NCI-H1092 (cell line): ENCODE measurements around the gene TRERF1.

ENCODE experiments used
- DNase-seq: peaks from one replicate; lab custom pipeline; 2025; lab: John Stamatoyannopoulos, UW

TRERF1 gene

GRCh38 chr6:42394881-42395620 lies 56.7 kb downstream of the TRERF1 start:
- DNase-seq: no peak

- DNase-seq: no peak
Measured at GRCh38 chr6:42394151-42394550, 57.6 kb downstream of the TRERF1 start.

- no peak for DNase-seq
Measured at GRCh38 chr6:42393339-42393738, 58.4 kb downstream of the TRERF1 start.

GRCh38 chr6:42392833-42393232 lies 58.9 kb downstream of the TRERF1 start:
- no peak for DNase-seq

- DNase-seq: no peak
Measured at GRCh38 chr6:42391441-42391840, 60.3 kb downstream of the TRERF1 start.

- DNase-seq: no peak
Measured at GRCh38 chr6:42390228-42390934, 61.3 kb downstream of the TRERF1 start.

GRCh38 chr6:42389736-42390135 lies 62.0 kb downstream of the TRERF1 start:
- DNase-seq: no peak

GRCh38 chr6:42388046-42388445 lies 63.7 kb downstream of the TRERF1 start:
- no peak for DNase-seq

- no peak for DNase-seq
Measured at GRCh38 chr6:42387336-42387735, 64.4 kb downstream of the TRERF1 start.

- no peak for DNase-seq
Measured at GRCh38 chr6:42385339-42385738, 66.4 kb downstream of the TRERF1 start.

GRCh38 chr6:42383421-42384205 lies 68.1 kb downstream of the TRERF1 start:
- no peak for DNase-seq

- no peak for DNase-seq
Measured at GRCh38 chr6:42381850-42382249, 69.9 kb downstream of the TRERF1 start.

GRCh38 chr6:42380228-42380979 lies 71.3 kb downstream of the TRERF1 start:
- DNase-seq: no peak

GRCh38 chr6:42378536-42378935 lies 73.2 kb downstream of the TRERF1 start:
- DNase-seq: no peak

- no peak for DNase-seq
Measured at GRCh38 chr6:42378125-42378524, 73.6 kb downstream of the TRERF1 start.

GRCh38 chr6:42375007-42375635 lies 76.6 kb downstream of the TRERF1 start:
- DNase-seq: no peak

GRCh38 chr6:42374018-42374669 lies 77.6 kb downstream of the TRERF1 start:
- DNase-seq: no peak

GRCh38 chr6:42372699-42373098 lies 79.0 kb downstream of the TRERF1 start:
- DNase-seq: no peak

- DNase-seq: no peak
Measured at GRCh38 chr6:42370323-42370985, 81.3 kb downstream of the TRERF1 start.

- no peak for DNase-seq
Measured at GRCh38 chr6:42369568-42369967, 82.2 kb downstream of the TRERF1 start.

GRCh38 chr6:42368181-42368580 lies 83.5 kb downstream of the TRERF1 start:
- DNase-seq: no peak
